Smooth muscle cell (in vitro differentiated cells): Measurements from ENCODE around the gene NHERF2. TPM values are rescaled to one million over a fixed set of nuclear protein-coding genes. Genes with fewer than 3 reads are reported as not detected.

Source experiments
- DNase-seq: peaks from one replicate; lab custom pipeline; 2025; ENCODE audit not compliant: unreplicated experiment; lab: John Stamatoyannopoulos, UW
- H2AFZ ChIP-seq: fragments of 200-600 bp; sonication (generic); 2 replicates; pipeline ENCODE4 v1.6.0; 2016; ENCODE audit warnings: antibody characterized with exemption, low read depth, mild to moderate bottlenecking
- H3F3A ChIP-seq: fragments of 200-600 bp; sonication (generic); 2 replicates; pipeline ENCODE4 v1.6.0; 2017; ENCODE audit warnings: antibody characterized with exemption, low read depth
- H3K27ac ChIP-seq: fragments of 200-600 bp; sonication (generic); 2 replicates; pipeline ENCODE4 v1.5.1; 2016; ENCODE audit warnings: low read depth, mild to moderate bottlenecking
- H3K27me3 ChIP-seq: fragments of 200-600 bp; sonication (generic); 2 replicates; pipeline ENCODE4 v1.6.1; 2016; ENCODE audit warnings: low read depth, mild to moderate bottlenecking
- H3K36me3 ChIP-seq: fragments of 200-600 bp; sonication (generic); 2 replicates; pipeline ENCODE4 v1.5.1; 2016; ENCODE audit warnings: low read depth
- H3K4me1 ChIP-seq: fragments of 200-600 bp; sonication (generic); 2 replicates; pipeline ENCODE4 v1.5.1; 2016; ENCODE audit warnings: low read depth
- H3K4me2 ChIP-seq: fragments of 200-600 bp; sonication (generic); 2 replicates; pipeline ENCODE4 v1.6.0; 2016; ENCODE audit warnings: mild to moderate bottlenecking
- H3K4me3 ChIP-seq: fragments of 200-600 bp; sonication (generic); 2 replicates; pipeline ENCODE4 v1.5.1; 2016; ENCODE audit warnings: mild to moderate bottlenecking
- H3K79me2 ChIP-seq: fragments of 200-600 bp; sonication (generic); 2 replicates; pipeline ENCODE4 v1.6.0; 2016; ENCODE audit warnings: low read depth, mild to moderate bottlenecking
- H3K9ac ChIP-seq: fragments of 200-600 bp; sonication (generic); 2 replicates; pipeline ENCODE4 v1.6.0; 2016; ENCODE audit warnings: low read depth
- H3K9me3 ChIP-seq: fragments of 200-600 bp; sonication (generic); replicated peaks from 2 replicates; pipeline ENCODE4 v1.5.1; 2016; ENCODE audit warnings: low read depth
- H4K20me1 ChIP-seq: fragments of 200-600 bp; sonication (generic); 2 replicates; pipeline ENCODE4 v1.6.0; 2016; ENCODE audit warnings: low read depth
- CTCF ChIP-seq: fragments of 200-600 bp; sonication (generic); IDR thresholded peaks from 2 replicates; pipeline ENCODE4 v1.5.1; 2017; ENCODE audit warnings: borderline replicate concordance, mild to moderate bottlenecking, antibody characterized with exemption; ENCODE audit not compliant: insufficient read depth, poor library complexity, severe bottlenecking
- WGBS: methylation state at CpG from one replicate; pipeline ENCODE4 v1.1.7; 2016; ENCODE audit warnings: low lambda C conversion rate; 5-methylcytosine and 5-hydroxymethylcytosine counted together
- polyA plus RNA-seq: library from polyadenylated mRNA; unstranded; fragments of >200 nt; fragmentation: Nextera tagmentation; extraction: Ambion mirVana; gene quantifications from 2 replicates; pipeline ENCODE4 v1.2.1, GENCODE V29; 2016
- total RNA-seq: library from RNA; depleted of rRNA; stranded (reverse); fragments of >200 nt; gene quantifications from 2 replicates; pipeline ENCODE4 v1.2.3, GENCODE V29; 2014

Gene NHERF2
- total and polyA plus RNA-seq, 2 experiments from 2014 or later = 14.4 to 40.2 TPM

- Histone ChIP-seq H3K9ac (peak within 1 kb of the TSS; percentile 65), H3F3A (no peaks in the 10 kb centered on the region), H3K79me2 (peaks cover 33% of the 10 kb centered on the region), H2AFZ (peak within 1 kb of the TSS; percentile 77), H3K27me3 (no peaks in the 10 kb centered on the region), H3K36me3 (no peaks in the 10 kb centered on the region), H3K9me3 (no peaks in the 10 kb centered on the region), H3K4me3 (peak within 1 kb of the TSS; percentile 88), H3K4me2 (peak within 1 kb of the TSS; percentile 99), H3K4me1 (peaks cover 13% of the 10 kb centered on the region), H4K20me1 (peaks cover 3% of the 10 kb centered on the region), H3K27ac (no peak within 1 kb of the TSS)
- TF ChIP-seq CTCF = peak; percentile 37
- 1% methylated on average over 61 of the region's 81 CpGs for WGBS
- DNase-seq = peak; percentile 86
Measured at GRCh38 chr16:2047330-2048115, 20.8 kb downstream of the NHERF2 start, which contains the start of the genes NTHL1 and TSC2. Gene NTHL1, minus strand, starts transcription at chr16:2047834. Its CDS starts 11 bp downstream, at chr16:2047823. Gene TSC2, plus strand, starts transcription at chr16:2047985. Its CDS starts 631 bp downstream, at chr16:2048616.

GRCh38 chr16:2048116-2048543 is 21.4 kb downstream of the NHERF2 start:
- no peak overlapping the region for H3K27ac ChIP-seq
- no peak for TF ChIP-seq CTCF

GRCh38 chr16:2053211-2053610 is 26.5 kb downstream of the NHERF2 start:
- no peak overlapping the region for H3K4me3 ChIP-seq
- no peak overlapping the region for H3K27ac ChIP-seq
- no peak overlapping the region for H3K9ac ChIP-seq
- H3K9me3 ChIP-seq = no peaks in the 10 kb centered on the region
- H3K4me1 ChIP-seq = peaks cover 7% of the 10 kb centered on the region
- H3K36me3 ChIP-seq = no peaks in the 10 kb centered on the region
- H3F3A ChIP-seq = no peaks in the 10 kb centered on the region
- no peak overlapping the region for H2AFZ ChIP-seq
- 98% methylated on average over 19 of the region's 21 CpGs for WGBS
- no peak for TF ChIP-seq CTCF
- H3K27me3 ChIP-seq = no peaks in the 10 kb centered on the region
- peaks cover 3% of the 10 kb centered on the region for H4K20me1 ChIP-seq
- peaks cover 29% of the 10 kb centered on the region for H3K79me2 ChIP-seq
- DNase-seq = no peak
- no peak overlapping the region for H3K4me2 ChIP-seq

More at GRCh38 chr16:2048116-2048543, 21.4 kb downstream of the NHERF2 start:
- H3K4me1 ChIP-seq = peaks cover 13% of the 10 kb centered on the region
- H2AFZ ChIP-seq = peak overlapping the region; percentile 77
- no peaks in the 10 kb centered on the region for H3F3A ChIP-seq
- no peaks in the 10 kb centered on the region for H3K36me3 ChIP-seq
- peak overlapping the region; percentile 88 for H3K4me3 ChIP-seq
- no peaks in the 10 kb centered on the region for H3K27me3 ChIP-seq
- H3K9ac ChIP-seq = peak overlapping the region; percentile 65
- H3K4me2 ChIP-seq = peak overlapping the region; percentile 99
- no peak for DNase-seq
- peaks cover 33% of the 10 kb centered on the region for H3K79me2 ChIP-seq
- H3K9me3 ChIP-seq = no peaks in the 10 kb centered on the region
- peaks cover 3% of the 10 kb centered on the region for H4K20me1 ChIP-seq
- WGBS = 2% methylated on average over 30 of the region's 30 CpGs
